Activated naive CD4-positive, alpha-beta T cell treated with anti-CD3 and anti-CD28 coated beads for 36 hours (primary cell): ENCODE measurements around the gene BRWD1. TPM values are rescaled to one million over a fixed set of nuclear protein-coding genes. Genes with fewer than 3 reads are reported as not detected.

Source experiments
- CTCF ChIA-PET: fragments of 350-600 bp; sonication (Branson Sonifier 250); formaldehyde crosslinking; loops from one replicate; lab custom pipeline; 2021; ENCODE audit warnings: antibody characterized with exemption; lab: Charles Lee
- DNase-seq: peaks from one replicate; pipeline ENCODE4 v3.0.0-alpha.2; 2020
- H3K27ac Mint-ChIP-seq: one replicate; pipeline ENCODE4 v1.8.0; 2021; ENCODE audit warnings: mild to moderate bottlenecking, mixed read lengths
- H3K27me3 Mint-ChIP-seq: one replicate; pipeline ENCODE4 v1.8.0; 2021; ENCODE audit warnings: low read depth, mixed read lengths
- H3K36me3 Mint-ChIP-seq: one replicate; pipeline ENCODE4 v1.8.0; 2021; ENCODE audit warnings: low read depth, mixed read lengths
- H3K4me1 Mint-ChIP-seq: one replicate; pipeline ENCODE4 v1.8.0; 2021; ENCODE audit warnings: low read depth, mixed read lengths
- H3K4me3 Mint-ChIP-seq: one replicate; pipeline ENCODE4 v1.8.0; 2021; ENCODE audit warnings: mild to moderate bottlenecking, moderate library complexity, mixed read lengths
- H3K9me3 Mint-ChIP-seq: one replicate; pipeline ENCODE4 v1.8.0; 2021; ENCODE audit warnings: mixed read lengths
- intact Hi-C: fragments of 100-400 bp; cut with micrococcal nuclease; formaldehyde crosslinking; loops from one replicate; pipeline ENCODE4 v1.15.1; 2023
- total RNA-seq, 2 experiments: library from RNA; stranded (reverse); gene quantifications; one replicate each; pipeline ENCODE4 v1.2.3, GENCODE V29; 2021

The BRWD1 gene
- total RNA-seq, 2 experiments from 2014 or later, result 23.0 to 24.5 TPM

DNA sequence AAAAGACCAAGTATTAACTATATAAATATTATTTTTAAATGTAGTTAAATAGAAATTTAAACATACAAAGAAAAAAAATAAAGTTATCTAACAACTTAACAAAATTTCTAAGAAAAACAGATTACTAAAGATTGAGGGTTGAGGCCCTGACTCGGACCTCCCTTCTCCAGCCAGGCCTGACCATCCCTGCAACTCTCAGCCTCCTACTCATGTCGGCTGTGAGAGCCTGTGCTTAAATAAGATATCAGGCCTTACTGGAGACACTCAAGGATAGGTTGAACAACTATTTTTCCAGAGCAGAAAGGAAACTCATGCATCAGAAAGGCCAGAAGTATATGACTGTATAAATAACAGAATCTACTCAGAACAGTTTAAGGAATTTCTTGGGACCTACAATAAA, 97.1 kb downstream of the BRWD1 start:
- CTCF ChIA-PET, result interaction anchor here (0.6 kb wide), 1 partner anchor 35 kb away, joined by 3 read pairs; no protein-coding TSS in a partner anchor
- H3K27ac Mint-ChIP-seq, result no peak overlapping the region
- no peaks in the 10 kb centered on the region for H3K27me3 Mint-ChIP-seq
- intact Hi-C loops, result no loop called here
- DNase-seq, result no peak
- H3K9me3 Mint-ChIP-seq, result no peaks in the 10 kb centered on the region
- no peak overlapping the region for H3K4me3 Mint-ChIP-seq
- H3K36me3 Mint-ChIP-seq, result peaks cover 15% of the 10 kb centered on the region
- H3K4me1 Mint-ChIP-seq, result peaks cover 16% of the 10 kb centered on the region

DNA sequence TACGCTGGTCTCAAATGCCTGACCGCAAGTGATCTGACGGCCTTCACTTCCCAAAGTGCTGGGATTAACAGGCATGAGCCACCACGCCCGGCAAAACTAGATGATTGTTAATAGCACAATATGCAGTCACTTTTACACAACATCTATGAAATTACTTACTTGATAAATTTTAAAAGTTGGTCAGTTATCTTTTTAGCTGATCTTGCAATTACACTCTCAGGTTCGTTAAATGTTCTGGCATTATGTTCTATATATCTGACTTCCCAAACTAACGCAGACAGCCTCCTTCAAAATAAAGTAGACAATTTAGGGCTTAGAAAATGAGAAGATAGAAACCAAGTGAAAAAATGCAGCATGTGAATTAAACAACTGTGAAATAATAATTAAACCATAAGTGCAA, 98.4 kb downstream of the BRWD1 start:
- H3K9me3 Mint-ChIP-seq, result no peaks in the 10 kb centered on the region
- no peak for DNase-seq
- no peaks in the 10 kb centered on the region for H3K27me3 Mint-ChIP-seq
- CTCF ChIA-PET, result no interaction called here
- H3K4me1 Mint-ChIP-seq, result peaks cover 21% of the 10 kb centered on the region
- peaks cover 15% of the 10 kb centered on the region for H3K36me3 Mint-ChIP-seq
- H3K27ac Mint-ChIP-seq, result no peak overlapping the region
- intact Hi-C loops, result no loop called here
- no peak overlapping the region for H3K4me3 Mint-ChIP-seq

DNA sequence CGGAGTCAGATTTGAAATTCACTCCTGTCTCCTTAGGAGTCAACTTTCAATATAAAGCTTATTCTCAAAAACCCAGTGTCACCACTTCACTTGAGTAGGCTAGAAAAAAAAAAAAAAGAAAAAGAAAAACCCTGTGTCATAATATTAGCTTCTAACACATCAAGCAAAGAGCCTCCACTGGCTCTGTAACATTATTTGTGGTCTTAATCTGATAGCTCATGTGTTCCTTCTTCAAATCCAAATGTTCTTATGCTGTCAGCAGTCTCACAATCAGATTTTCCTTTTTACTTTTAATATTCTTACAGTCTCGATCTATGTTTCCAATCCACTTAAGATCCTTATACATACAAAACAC, 104.1 kb downstream of the BRWD1 start:
- Mint-ChIP-seq H3K27me3 (no peaks in the 10 kb centered on the region), H3K4me1 (peaks cover 34% of the 10 kb centered on the region), H3K9me3 (no peaks in the 10 kb centered on the region), H3K36me3 (peaks cover 20% of the 10 kb centered on the region), H3K27ac (peak overlapping the region; percentile 65), H3K4me3 (no peak overlapping the region)
- CTCF ChIA-PET, result interaction anchor here (0.5 to 0.9 kb wide), 2 partner anchors 9 to 12 kb away, joined by 3 to 4 read pairs; no protein-coding TSS in a partner anchor
- intact Hi-C loops, result loop anchor here (2.0 kb wide), 1 partner anchor 27 kb away; the partner anchor contains the start of gene PSMG1
- DNase-seq, result no peak

DNA sequence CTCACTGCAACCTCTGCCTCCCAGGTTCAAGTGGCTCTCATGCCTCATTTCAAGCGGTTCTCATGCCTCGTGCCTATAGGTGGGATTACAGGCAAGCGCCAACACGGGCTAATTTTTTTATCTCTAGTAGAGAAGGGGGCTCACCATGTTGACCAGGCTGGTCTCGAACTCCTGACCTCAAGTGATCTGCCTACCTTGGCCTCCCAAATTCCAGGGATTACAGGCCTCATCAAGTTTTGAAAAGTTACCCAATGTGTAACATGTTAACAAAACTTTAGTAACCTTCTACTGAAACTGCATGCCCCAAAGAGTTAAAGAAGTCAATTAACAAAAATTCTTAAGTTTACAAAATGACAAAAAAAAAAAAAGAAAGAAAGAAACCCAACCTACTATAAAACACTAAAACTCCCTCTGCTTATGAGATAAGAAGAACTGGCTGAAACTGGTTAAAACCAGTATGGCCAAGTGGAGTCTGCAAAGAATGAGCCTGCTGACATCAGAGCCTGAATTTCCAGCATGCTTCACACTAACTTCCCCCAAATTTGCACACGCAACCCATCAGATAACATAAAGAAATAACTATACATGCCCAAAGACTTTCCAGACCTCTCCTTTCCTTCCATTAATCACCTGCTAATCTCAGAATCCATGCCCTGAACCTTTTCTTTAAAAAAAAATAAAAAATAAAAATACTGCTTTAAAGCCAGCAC, 104.7 kb downstream of the BRWD1 start:
- Mint-ChIP-seq H3K4me1 (peaks cover 34% of the 10 kb centered on the region), H3K27ac (peak overlapping the region; percentile 68)

DNA sequence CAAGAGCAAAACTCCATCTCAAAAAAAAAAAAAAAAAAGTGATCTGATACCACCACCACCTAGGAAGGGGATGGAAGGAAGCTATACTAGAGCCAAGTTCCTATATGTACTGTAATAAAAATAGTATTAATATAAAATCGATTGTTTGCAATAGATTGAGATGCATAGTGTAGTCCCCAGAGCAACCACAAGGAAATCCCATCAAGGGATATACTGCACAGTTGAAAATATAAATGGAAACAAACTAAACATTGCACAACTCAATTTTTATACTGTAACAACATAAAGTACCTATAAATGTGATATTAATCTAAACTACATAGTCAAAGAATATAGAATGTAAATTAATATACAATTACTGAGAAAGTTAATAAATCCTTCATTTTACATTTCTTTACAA, 109.3 kb downstream of the BRWD1 start:
- CTCF ChIA-PET, result no interaction called here
- H3K36me3 Mint-ChIP-seq, result peaks cover 25% of the 10 kb centered on the region
- H3K9me3 Mint-ChIP-seq, result no peaks in the 10 kb centered on the region
- no peaks in the 10 kb centered on the region for H3K27me3 Mint-ChIP-seq
- H3K4me3 Mint-ChIP-seq, result no peak overlapping the region
- no peak for DNase-seq
- H3K27ac Mint-ChIP-seq, result no peak overlapping the region
- H3K4me1 Mint-ChIP-seq, result peaks cover 10% of the 10 kb centered on the region
- intact Hi-C loops, result no loop called here

More for the DNA sequence above, 104.7 kb downstream of the BRWD1 start:
- DNase-seq, result peak; percentile 20
- Mint-ChIP-seq H3K27me3 (no peaks in the 10 kb centered on the region), H3K9me3 (no peaks in the 10 kb centered on the region), H3K4me3 (no peak overlapping the region), H3K36me3 (peaks cover 20% of the 10 kb centered on the region)
- CTCF ChIA-PET, result interaction anchor here (0.5 to 1.3 kb wide), 4 partner anchors 9 to 12 kb away, joined by 3 to 4 read pairs (median 3); no protein-coding TSS in a partner anchor
- intact Hi-C loops, result loop anchor here (2.0 kb wide), 1 partner anchor 26 kb away; the partner anchor contains the start of gene PSMG1

DNA sequence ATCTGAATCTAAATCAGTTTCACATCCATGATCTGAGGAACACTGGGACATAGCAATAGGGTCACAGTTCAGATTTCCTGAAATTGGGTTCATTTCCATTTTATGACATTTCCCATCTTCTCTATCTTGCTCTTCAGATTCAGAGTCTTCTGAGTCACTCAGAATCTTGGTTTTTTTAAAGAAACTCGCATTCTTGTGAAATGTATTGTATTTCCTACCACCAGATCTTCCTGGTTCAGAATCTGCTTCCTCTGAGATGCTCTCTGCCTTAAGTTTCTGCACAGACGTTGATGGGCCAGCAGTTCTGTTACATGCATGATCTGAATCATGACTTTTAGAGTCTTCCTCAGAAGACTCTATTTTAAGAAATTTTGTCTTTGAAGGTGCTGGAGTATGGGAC, 114.6 kb downstream of the BRWD1 start:
- Mint-ChIP-seq H3K27me3 (no peaks in the 10 kb centered on the region), H3K36me3 (peaks cover 44% of the 10 kb centered on the region), H3K4me3 (no peak overlapping the region), H3K27ac (no peak overlapping the region), H3K9me3 (no peaks in the 10 kb centered on the region), H3K4me1 (peaks cover 33% of the 10 kb centered on the region)
- intact Hi-C loops, result no loop called here
- CTCF ChIA-PET, result interaction anchor here (1.0 kb wide), 1 partner anchor 19 kb away, joined by 4 read pairs; no protein-coding TSS in a partner anchor
- DNase-seq, result no peak

DNA sequence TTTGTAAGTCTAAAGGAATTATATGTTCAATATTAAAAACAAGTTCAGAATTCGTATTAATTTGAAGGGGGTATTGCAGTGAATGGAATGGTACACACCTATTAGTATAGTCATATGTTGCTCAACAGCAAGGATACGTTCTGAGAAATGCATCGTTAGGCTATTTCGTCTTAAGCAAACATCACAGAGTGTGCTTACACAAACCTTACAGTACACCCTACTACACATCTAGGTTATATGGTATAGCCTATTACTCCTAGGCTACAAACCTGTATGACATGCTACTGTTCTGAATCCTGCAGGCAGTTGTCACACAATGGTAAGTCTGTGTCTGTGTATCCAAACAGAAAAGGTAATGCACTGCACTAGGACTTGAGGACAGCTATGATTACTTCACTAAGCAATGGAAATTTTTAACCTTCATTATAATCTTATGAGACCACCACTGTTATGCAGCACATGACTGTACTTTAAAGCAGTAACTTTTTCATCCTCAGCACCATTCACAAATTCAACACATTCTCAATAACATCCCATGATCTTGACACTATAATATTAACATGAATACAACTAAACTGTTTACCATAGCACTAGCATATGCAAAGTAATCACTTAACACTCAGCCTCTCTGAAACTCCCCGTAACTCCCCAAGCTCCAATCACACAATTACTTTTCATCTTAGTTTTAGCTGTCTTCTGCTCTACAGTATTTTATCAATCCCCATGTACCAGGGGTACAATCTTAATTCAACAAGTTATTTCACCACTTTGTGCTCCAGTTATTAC, 115.8 kb downstream of the BRWD1 start:
- H3K36me3 Mint-ChIP-seq, result peaks cover 43% of the 10 kb centered on the region
- no peaks in the 10 kb centered on the region for H3K9me3 Mint-ChIP-seq
- H3K27ac Mint-ChIP-seq, result peak overlapping the region; percentile 9
- DNase-seq, result no peak
- intact Hi-C loops, result no loop called here
- H3K4me3 Mint-ChIP-seq, result no peak overlapping the region
- H3K27me3 Mint-ChIP-seq, result no peaks in the 10 kb centered on the region
- CTCF ChIA-PET, result no interaction called here
- H3K4me1 Mint-ChIP-seq, result peaks cover 33% of the 10 kb centered on the region

DNA sequence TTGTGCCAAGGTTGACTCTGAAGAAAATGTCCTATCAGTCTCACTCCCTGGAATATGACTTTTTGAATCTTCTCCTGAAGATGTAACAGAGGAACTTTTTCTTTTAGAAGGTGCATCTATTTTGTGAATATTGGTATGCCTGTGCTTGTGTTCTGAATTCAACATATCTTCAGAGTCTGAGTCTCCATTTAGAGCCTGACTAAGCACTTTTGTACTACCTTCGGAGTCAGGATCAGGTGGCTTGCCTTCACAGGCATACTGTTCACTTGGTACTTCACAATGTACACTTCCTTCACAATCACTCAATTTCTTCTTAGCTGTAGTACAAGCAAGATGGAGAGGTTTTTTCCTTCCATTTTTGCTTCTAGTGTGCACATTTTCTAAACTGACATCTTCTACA, 116.6 kb downstream of the BRWD1 start:
- no peak overlapping the region for H3K27ac Mint-ChIP-seq
- intact Hi-C loops, result no loop called here
- no peak overlapping the region for H3K4me3 Mint-ChIP-seq
- no peak for DNase-seq
- peaks cover 40% of the 10 kb centered on the region for H3K36me3 Mint-ChIP-seq
- H3K9me3 Mint-ChIP-seq, result no peaks in the 10 kb centered on the region
- H3K4me1 Mint-ChIP-seq, result peaks cover 35% of the 10 kb centered on the region
- H3K27me3 Mint-ChIP-seq, result no peaks in the 10 kb centered on the region
- CTCF ChIA-PET, result no interaction called here

DNA sequence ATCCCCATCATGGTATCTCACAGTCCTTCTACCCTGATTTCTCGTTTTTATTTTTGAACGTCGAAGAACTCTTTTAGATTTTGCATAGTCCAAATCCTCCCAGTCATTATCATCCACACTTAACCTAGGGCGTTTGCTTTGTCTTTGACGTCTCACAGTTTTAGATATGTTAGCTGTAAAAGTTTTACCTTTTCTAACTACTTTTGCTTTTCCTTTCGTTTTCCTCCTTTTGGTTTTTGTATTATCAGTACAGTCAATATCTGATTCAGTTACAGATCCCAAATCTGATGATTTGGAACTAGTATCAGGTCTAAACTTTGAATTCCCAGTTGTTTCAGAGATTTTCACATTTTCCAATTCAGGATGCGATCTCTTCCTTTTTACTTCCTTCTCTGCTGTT, 117.1 kb downstream of the BRWD1 start:
- no peak for DNase-seq
- intact Hi-C loops, result no loop called here
- H3K27me3 Mint-ChIP-seq, result no peaks in the 10 kb centered on the region
- H3K36me3 Mint-ChIP-seq, result peaks cover 38% of the 10 kb centered on the region
- peaks cover 35% of the 10 kb centered on the region for H3K4me1 Mint-ChIP-seq
- no peak overlapping the region for H3K4me3 Mint-ChIP-seq
- CTCF ChIA-PET, result no interaction called here
- H3K27ac Mint-ChIP-seq, result no peak overlapping the region
- no peaks in the 10 kb centered on the region for H3K9me3 Mint-ChIP-seq

DNA sequence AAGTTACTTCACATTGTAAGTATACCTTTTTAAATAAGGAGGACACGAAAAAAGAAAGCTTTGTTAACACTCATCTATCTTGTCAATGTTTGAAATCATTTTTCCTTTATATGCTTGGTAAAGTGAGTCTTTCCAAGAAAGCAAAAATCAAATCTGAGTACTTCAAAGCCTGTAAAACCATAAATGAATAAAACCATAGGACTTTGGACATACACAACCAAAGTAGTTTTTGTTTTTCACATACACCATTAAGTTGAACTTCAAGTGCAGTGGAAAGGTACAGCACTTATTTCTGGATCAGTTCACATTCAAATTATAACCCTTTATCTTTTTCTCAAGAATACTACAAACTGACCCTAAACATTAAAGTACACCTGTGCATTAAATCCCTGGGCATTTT, 120.1 kb downstream of the BRWD1 start:
- Mint-ChIP-seq H3K9me3 (no peaks in the 10 kb centered on the region), H3K27me3 (no peaks in the 10 kb centered on the region), H3K4me3 (no peak overlapping the region), H3K36me3 (peaks cover 28% of the 10 kb centered on the region), H3K4me1 (peaks cover 51% of the 10 kb centered on the region), H3K27ac (no peak overlapping the region)
- CTCF ChIA-PET, result no interaction called here
- intact Hi-C loops, result no loop called here
- DNase-seq, result no peak

DNA sequence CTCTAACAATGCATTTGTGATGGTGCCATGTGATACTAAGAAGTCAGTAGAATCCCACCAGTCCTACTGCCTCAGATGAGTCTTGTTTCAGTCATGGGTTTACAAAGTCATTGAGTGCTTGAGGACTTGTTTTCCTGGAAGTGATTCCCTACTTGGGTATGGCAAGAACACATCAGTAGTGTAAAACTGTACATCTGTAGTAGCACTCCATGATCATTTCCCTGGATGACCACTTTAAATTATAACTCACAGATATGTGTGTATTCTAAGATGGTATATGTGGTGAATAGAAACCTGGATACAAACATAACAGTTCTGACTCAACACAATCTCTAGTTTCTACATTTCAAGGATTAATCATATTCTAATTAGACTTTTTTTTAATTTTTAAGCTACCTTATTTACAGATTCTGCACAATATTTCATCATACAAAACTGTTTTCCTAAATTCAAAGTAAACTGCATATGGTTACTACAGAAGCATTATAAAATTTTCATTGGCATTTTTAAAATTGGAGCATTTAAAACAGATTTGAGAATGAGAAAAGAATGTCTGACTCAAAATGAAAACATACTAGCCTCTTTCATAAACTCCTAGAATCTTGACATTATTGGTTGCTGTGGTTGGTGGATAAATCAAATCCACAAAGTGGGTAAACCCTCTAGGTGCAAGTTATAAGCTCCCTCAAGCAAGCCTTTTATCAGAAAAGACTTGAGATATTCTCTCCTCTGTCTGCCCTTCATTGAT, 123.4 kb downstream of the BRWD1 start:
- CTCF ChIA-PET, result interaction anchor here (0.6 to 1.7 kb wide), 5 partner anchors 10 to 839 kb away, joined by 3 to 4 read pairs (median 3); no protein-coding TSS in a partner anchor
- H3K4me1 Mint-ChIP-seq, result peaks cover 57% of the 10 kb centered on the region
- no peak overlapping the region for H3K4me3 Mint-ChIP-seq
- intact Hi-C loops, result no loop called here
- H3K9me3 Mint-ChIP-seq, result no peaks in the 10 kb centered on the region
- H3K36me3 Mint-ChIP-seq, result peaks cover 8% of the 10 kb centered on the region
- DNase-seq, result no peak
- no peaks in the 10 kb centered on the region for H3K27me3 Mint-ChIP-seq
- peak overlapping the region; percentile 1 for H3K27ac Mint-ChIP-seq

DNA sequence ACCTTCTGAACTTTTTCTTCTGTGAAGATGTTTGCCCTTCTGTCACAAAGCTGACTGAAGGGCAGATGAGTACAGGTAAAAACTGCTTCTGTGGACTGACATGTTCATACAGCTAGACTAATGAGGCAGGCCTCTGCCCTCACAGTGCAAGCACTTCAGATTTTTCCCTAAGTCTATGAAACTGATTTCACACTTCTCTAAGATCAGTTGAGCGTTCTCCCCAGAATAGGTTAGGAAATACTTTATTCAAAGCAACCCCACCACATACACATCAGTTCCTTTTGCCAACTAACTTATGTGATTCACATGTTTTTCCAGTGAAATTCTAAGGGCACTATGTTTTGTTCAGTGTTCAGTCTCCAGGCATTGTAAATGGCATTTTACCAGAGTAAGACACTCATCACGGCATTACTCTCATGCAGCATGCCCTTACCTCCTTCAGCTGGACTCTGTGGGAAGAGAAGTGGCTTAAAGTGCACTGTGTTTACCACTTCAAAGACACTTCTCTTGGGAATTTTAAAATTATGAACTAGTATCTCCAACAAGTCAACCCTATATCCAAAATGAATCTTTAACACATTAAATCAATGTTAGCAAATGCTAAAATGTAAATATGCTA, 124.8 kb downstream of the BRWD1 start:
- Mint-ChIP-seq H3K36me3 (peaks cover 2% of the 10 kb centered on the region), H3K9me3 (no peaks in the 10 kb centered on the region), H3K27me3 (no peaks in the 10 kb centered on the region), H3K4me3 (no peak overlapping the region), H3K4me1 (peaks cover 61% of the 10 kb centered on the region), H3K27ac (no peak overlapping the region)
- intact Hi-C loops, result no loop called here
- DNase-seq, result no peak
- CTCF ChIA-PET, result no interaction called here
